CD8-positive, alpha-beta memory T cell (primary cell): ENCODE measurements around the gene LDLRAD4. TPM values are rescaled to one million over a fixed set of nuclear protein-coding genes. Genes with fewer than 3 reads are reported as not detected.
A peak's percentile ranks its signal among the peaks of the same experiment; 100 is the strongest.

ENCODE experiments used
- CTCF ChIA-PET: fragments of 350-600 bp; sonication (Branson Sonifier 250); formaldehyde crosslinking; loops from one replicate; lab custom pipeline; 2021; ENCODE audit warnings: antibody characterized with exemption; lab: Charles Lee
- POLR2A ChIA-PET: fragments of 350-600 bp; sonication (Branson Sonifier 250); formaldehyde crosslinking; loops from one replicate; lab custom pipeline; 2021; ENCODE audit warnings: antibody characterized with exemption; lab: Charles Lee
- DNase-seq, 5 donors: peaks; one replicate each; pipeline versions ENCODE4 v3.0.0 to v3.0.0-alpha.2; 2020 to 2022; ENCODE audit warnings: mixed read lengths in 1 of 5
- H3K27ac ChIP-seq: one replicate; pipeline ENCODE4 v1.7.0; 2013; ENCODE audit warnings: low read depth, mild to moderate bottlenecking, low read length, moderate library complexity
- H3K27me3 ChIP-seq: 2 replicates; pipeline ENCODE4 v1.7.0; 2013; ENCODE audit warnings: low read length, mild to moderate bottlenecking; ENCODE audit not compliant: insufficient read depth, poor library complexity, severe bottlenecking
- H3K36me3 ChIP-seq: 2 replicates; pipeline ENCODE4 v1.7.0; 2013; ENCODE audit warnings: mild to moderate bottlenecking, low read length, moderate library complexity; ENCODE audit not compliant: insufficient read depth
- H3K4me1 ChIP-seq: 2 replicates; pipeline ENCODE4 v1.7.0; 2013; ENCODE audit warnings: mild to moderate bottlenecking, low read length, moderate library complexity; ENCODE audit not compliant: insufficient read depth
- H3K4me3 ChIP-seq: 2 replicates; pipeline ENCODE4 v1.7.0; 2013; ENCODE audit warnings: mild to moderate bottlenecking, low read length
- H3K9me3 ChIP-seq: 2 replicates; pipeline ENCODE4 v1.7.0; 2013; ENCODE audit warnings: mild to moderate bottlenecking, low read length
- H3K27ac Mint-ChIP-seq, 8 donors: one replicate each; pipeline ENCODE4 v1.8.0; 2020 to 2021; ENCODE audit warnings: mixed read lengths in 8 of 8, mild to moderate bottlenecking in 6 of 8, inconsistent platforms in 3 of 8, moderate library complexity in 3 of 8
- H3K27me3 Mint-ChIP-seq, 2 donors: one replicate each; pipeline ENCODE4 v1.8.0; 2020 to 2021; ENCODE audit warnings: mixed read lengths in 2 of 2, mild to moderate bottlenecking in 1 of 2, moderate library complexity in 1 of 2
- H3K36me3 Mint-ChIP-seq, 3 donors: one replicate each; pipeline ENCODE4 v1.8.0; 2020 to 2021; ENCODE audit warnings: mixed read lengths in 3 of 3, inconsistent platforms in 1 of 3, mild to moderate bottlenecking in 1 of 3
- H3K4me1 Mint-ChIP-seq, 3 donors: one replicate each; pipeline ENCODE4 v1.8.0; 2020 to 2021; ENCODE audit warnings: mixed read lengths in 3 of 3, inconsistent platforms in 1 of 3, mild to moderate bottlenecking in 1 of 3
- H3K4me3 Mint-ChIP-seq, 7 donors: one replicate each; pipeline ENCODE4 v1.8.0; 2020 to 2021; ENCODE audit warnings: mixed read lengths in 7 of 7, mild to moderate bottlenecking in 6 of 7, moderate library complexity in 4 of 7, inconsistent platforms in 2 of 7
- H3K9me3 Mint-ChIP-seq, 5 donors: one replicate each; pipeline ENCODE4 v1.8.0; 2020 to 2022; ENCODE audit warnings: mixed read lengths in 5 of 5, mild to moderate bottlenecking in 3 of 5, moderate library complexity in 2 of 5, inconsistent platforms in 1 of 5
- polyA plus RNA-seq: library from polyadenylated mRNA; unstranded; fragments of 300-500 nt; fragmentation: Illumina TruSeq; gene quantifications from one replicate; pipeline ENCODE4 v1.2.3, GENCODE V29; 2021
- total RNA-seq, 2 experiments: library from RNA; stranded (reverse); gene quantifications; one replicate each; pipeline ENCODE4 v1.2.3, GENCODE V29; 2021

LDLRAD4 gene
- total and polyA plus RNA-seq, 3 experiments from 2014 or later: 8.1 to 30.4 (median 27.3) TPM

DNA sequence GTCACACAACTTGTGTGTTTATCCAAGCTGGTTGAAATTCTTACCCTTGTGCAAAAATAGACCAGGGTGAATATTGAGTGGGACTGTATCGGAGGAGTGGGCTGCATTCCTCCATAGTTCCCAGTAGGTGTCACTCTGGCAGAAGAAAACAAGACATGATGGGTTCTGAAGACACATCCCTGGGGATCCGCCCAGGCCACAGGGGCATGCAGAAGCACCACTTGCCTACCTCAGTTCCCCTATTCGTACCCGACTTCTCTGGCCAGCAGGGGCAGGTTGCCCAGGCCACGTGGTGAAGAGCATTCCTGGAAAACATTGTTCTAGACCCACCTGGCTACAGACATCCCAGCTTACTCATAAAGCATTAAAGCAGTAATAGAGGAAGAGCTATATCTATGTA is 339.6 kb downstream of the LDLRAD4 start:
- H3K27me3 Mint-ChIP-seq: no peaks in the 10 kb centered on the region
- Histone ChIP-seq H3K4me3 (no peak overlapping the region), H3K27ac (no peak overlapping the region), H3K9me3 (no peaks in the 10 kb centered on the region), H3K27me3 (no peaks in the 10 kb centered on the region), H3K4me1 (peaks cover 4% of the 10 kb centered on the region), H3K36me3 (no peaks in the 10 kb centered on the region)
- peak in 1 of 5 donors; percentile 37 for DNase-seq
- peak overlapping the region in 1 of 8 donors; percentile 91 for H3K27ac Mint-ChIP-seq
- H3K9me3 Mint-ChIP-seq: no peaks in the 10 kb centered on the region
- ChIA-PET CTCF (interaction anchor here (0.7 to 2.9 kb wide), 24 partner anchors 8 to 339 kb away, joined by 3 to 28 read pairs (median 3); no protein-coding TSS in a partner anchor), POLR2A (no interaction called here)
- no peaks in the 10 kb centered on the region for H3K36me3 Mint-ChIP-seq
- peaks cover 13 to 24% (median 17%) of the 10 kb centered on the region in 3 donors for H3K4me1 Mint-ChIP-seq
- H3K4me3 Mint-ChIP-seq: no peak overlapping the region

- POLR2A ChIA-PET: no interaction called here
Observed at GRCh38 chr18:13558790-13559189, 340.2 kb downstream of the LDLRAD4 start.

DNA sequence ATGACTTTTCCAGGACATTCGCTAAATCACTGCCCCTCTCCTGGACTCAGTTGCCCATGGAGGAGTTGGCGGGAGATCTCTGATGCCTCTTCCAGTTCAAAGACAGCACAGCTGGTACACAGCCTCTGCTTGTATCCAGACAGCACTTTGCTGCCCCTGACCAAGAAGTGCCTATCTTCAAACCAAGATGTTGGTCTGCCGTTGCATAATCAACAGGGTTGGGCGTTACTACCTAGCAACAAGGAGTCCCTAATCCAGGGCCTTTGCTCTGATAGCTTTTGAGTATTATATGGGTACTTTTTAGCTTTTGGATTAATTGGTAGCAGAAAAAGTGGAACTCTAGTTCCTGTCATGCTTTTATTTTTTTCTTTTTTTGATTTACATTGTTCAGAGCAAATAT is 341.2 kb downstream of the LDLRAD4 start:
- Histone ChIP-seq H3K4me3 (no peak overlapping the region), H3K27me3 (no peaks in the 10 kb centered on the region), H3K4me1 (peaks cover 4% of the 10 kb centered on the region), H3K9me3 (no peaks in the 10 kb centered on the region), H3K36me3 (no peaks in the 10 kb centered on the region), H3K27ac (no peak overlapping the region)
- no peaks in the 10 kb centered on the region for H3K9me3 Mint-ChIP-seq
- no peak for DNase-seq
- no peaks in the 10 kb centered on the region for H3K27me3 Mint-ChIP-seq
- H3K27ac Mint-ChIP-seq: no peak overlapping the region
- peaks cover 0 to 2% (median 0%) of the 10 kb centered on the region in 3 donors for H3K36me3 Mint-ChIP-seq
- POLR2A ChIA-PET: no interaction called here
- CTCF ChIA-PET: interaction anchor here (1.3 to 2.9 kb wide), 4 partner anchors 49 to 340 kb away, joined by 3 to 13 read pairs (median 4); no protein-coding TSS in a partner anchor
- peaks cover 14 to 30% (median 21%) of the 10 kb centered on the region in 3 donors for H3K4me1 Mint-ChIP-seq
- H3K4me3 Mint-ChIP-seq: no peak overlapping the region

More at GRCh38 chr18:13558790-13559189, 340.2 kb downstream of the LDLRAD4 start:
- CTCF ChIA-PET: interaction anchor here (0.7 to 2.9 kb wide), 15 partner anchors 10 to 339 kb away, joined by 3 to 28 read pairs (median 3); no protein-coding TSS in a partner anchor
- no peak overlapping the region for H3K4me3 Mint-ChIP-seq
- H3K27ac ChIP-seq: no peak overlapping the region
- DNase-seq: no peak
- no peaks in the 10 kb centered on the region for H3K36me3 ChIP-seq
- H3K4me1 ChIP-seq: peaks cover 4% of the 10 kb centered on the region
- H3K27me3 ChIP-seq: no peaks in the 10 kb centered on the region
- H3K36me3 Mint-ChIP-seq: no peaks in the 10 kb centered on the region
- H3K27me3 Mint-ChIP-seq: no peaks in the 10 kb centered on the region
- no peak overlapping the region for H3K4me3 ChIP-seq
- no peak overlapping the region for H3K27ac Mint-ChIP-seq
- peaks cover 13 to 27% (median 19%) of the 10 kb centered on the region in 3 donors for H3K4me1 Mint-ChIP-seq
- no peaks in the 10 kb centered on the region for H3K9me3 ChIP-seq
- H3K9me3 Mint-ChIP-seq: no peaks in the 10 kb centered on the region

DNA sequence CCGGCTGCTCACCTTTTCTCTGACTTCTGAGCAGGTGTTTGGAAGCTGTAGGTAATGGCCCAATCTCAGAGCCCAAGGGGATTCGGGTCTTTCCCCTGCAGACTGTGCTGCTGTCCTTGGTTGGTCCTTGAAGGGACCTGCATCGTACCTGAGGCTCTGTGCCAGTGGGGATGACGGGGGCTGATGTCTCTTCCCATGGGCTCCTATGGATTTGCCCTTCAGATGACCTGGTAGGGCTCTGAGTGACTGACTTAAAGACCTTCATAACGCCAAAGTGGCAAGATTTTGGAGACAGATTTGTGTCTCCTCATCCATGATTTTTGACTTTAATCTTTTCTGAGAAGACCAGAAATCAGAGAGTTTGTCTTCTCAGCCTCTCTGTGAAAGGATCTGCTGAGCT is 341.7 kb downstream of the LDLRAD4 start:
- H3K36me3 Mint-ChIP-seq: peaks cover 0 to 2% (median 0%) of the 10 kb centered on the region in 3 donors
- no peak overlapping the region for H3K4me3 Mint-ChIP-seq
- ChIA-PET CTCF (interaction anchor here (1.3 to 2.9 kb wide), 3 partner anchors 48 to 253 kb away, joined by 3 to 13 read pairs (median 5); no protein-coding TSS in a partner anchor), POLR2A (no interaction called here)
- Histone ChIP-seq H3K27ac (no peak overlapping the region), H3K4me1 (peaks cover 4% of the 10 kb centered on the region), H3K36me3 (no peaks in the 10 kb centered on the region), H3K9me3 (no peaks in the 10 kb centered on the region), H3K4me3 (no peak overlapping the region), H3K27me3 (no peaks in the 10 kb centered on the region)
- no peaks in the 10 kb centered on the region for H3K27me3 Mint-ChIP-seq
- no peaks in the 10 kb centered on the region for H3K9me3 Mint-ChIP-seq
- no peak overlapping the region for H3K27ac Mint-ChIP-seq
- DNase-seq: no peak
- peaks cover 14 to 32% (median 24%) of the 10 kb centered on the region in 3 donors for H3K4me1 Mint-ChIP-seq

- Mint-ChIP-seq H3K27ac (peak overlapping the region in 4 of 8 donors; percentile 1 to 70 (median 66)), H3K27me3 (no peaks in the 10 kb centered on the region), H3K4me1 (peaks cover 25 to 51% (median 37%) of the 10 kb centered on the region in 3 donors), H3K4me3 (peak overlapping the region in 3 of 7 donors; percentile 12 to 40 (median 15)), H3K9me3 (no peaks in the 10 kb centered on the region), H3K36me3 (peaks cover 0 to 2% (median 0%) of the 10 kb centered on the region in 3 donors)
- DNase-seq: peak in 1 of 5 donors; percentile 51
- Histone ChIP-seq H3K36me3 (no peaks in the 10 kb centered on the region), H3K4me3 (no peak overlapping the region), H3K27me3 (no peaks in the 10 kb centered on the region), H3K9me3 (no peaks in the 10 kb centered on the region), H3K4me1 (peaks cover 4% of the 10 kb centered on the region), H3K27ac (no peak overlapping the region)
- ChIA-PET CTCF (no interaction called here), POLR2A (no interaction called here)
Observed at GRCh38 chr18:13562494-13563029, 344.0 kb downstream of the LDLRAD4 start.

DNA sequence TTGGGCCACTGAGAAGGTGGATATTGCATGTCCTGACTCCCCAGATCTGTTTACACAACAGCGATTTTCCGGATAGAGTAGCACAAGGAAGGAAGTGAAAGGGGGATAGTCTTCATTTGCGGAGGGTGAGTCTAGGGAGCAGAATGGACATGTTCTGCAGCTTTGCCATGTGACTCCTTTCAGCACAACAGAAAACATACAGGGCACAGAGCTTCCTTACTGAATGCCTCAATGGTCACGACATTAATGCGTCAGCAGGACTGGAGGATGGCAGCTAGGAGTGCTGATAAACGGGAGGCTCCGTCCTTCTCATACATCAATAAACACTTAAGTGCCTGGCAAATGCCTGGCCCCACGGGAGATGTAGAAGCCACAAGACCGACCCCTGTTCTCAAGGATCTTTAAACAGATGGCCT is 344.8 kb downstream of the LDLRAD4 start:
- no peaks in the 10 kb centered on the region for H3K9me3 ChIP-seq
- Mint-ChIP-seq H3K9me3 (no peaks in the 10 kb centered on the region), H3K27me3 (no peaks in the 10 kb centered on the region), H3K4me1 (peaks cover 23 to 53% (median 37%) of the 10 kb centered on the region in 3 donors), H3K27ac (no peak overlapping the region), H3K4me3 (no peak overlapping the region), H3K36me3 (peaks cover 0 to 2% (median 0%) of the 10 kb centered on the region in 3 donors)
- peaks cover 4% of the 10 kb centered on the region for H3K4me1 ChIP-seq
- H3K36me3 ChIP-seq: no peaks in the 10 kb centered on the region
- no peak for DNase-seq
- no peaks in the 10 kb centered on the region for H3K27me3 ChIP-seq
- CTCF ChIA-PET: no interaction called here
- H3K27ac ChIP-seq: no peak overlapping the region
- POLR2A ChIA-PET: no interaction called here
- H3K4me3 ChIP-seq: no peak overlapping the region

DNA sequence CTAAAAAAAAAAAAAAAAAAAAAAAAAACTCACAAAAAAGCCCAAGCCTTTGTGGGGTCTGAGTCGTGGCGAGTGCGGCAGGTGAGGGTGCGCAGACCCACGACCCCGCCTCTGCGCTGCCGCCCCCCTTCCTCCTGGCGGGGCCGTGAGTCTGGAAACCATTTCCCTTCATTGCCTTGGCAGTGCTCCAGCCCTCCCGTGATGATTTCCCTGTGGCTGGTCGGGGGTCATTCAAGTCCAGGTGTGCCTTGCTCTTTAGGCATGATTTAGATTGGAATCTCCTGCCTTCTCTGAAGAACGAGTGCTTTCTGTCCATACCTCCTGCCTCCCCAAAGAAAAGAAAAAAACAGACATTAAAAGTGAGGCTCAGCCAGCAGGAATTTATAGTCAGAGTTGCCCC is 346.0 kb downstream of the LDLRAD4 start:
- H3K4me1 ChIP-seq: peaks cover 4% of the 10 kb centered on the region
- CTCF ChIA-PET: no interaction called here

DNA sequence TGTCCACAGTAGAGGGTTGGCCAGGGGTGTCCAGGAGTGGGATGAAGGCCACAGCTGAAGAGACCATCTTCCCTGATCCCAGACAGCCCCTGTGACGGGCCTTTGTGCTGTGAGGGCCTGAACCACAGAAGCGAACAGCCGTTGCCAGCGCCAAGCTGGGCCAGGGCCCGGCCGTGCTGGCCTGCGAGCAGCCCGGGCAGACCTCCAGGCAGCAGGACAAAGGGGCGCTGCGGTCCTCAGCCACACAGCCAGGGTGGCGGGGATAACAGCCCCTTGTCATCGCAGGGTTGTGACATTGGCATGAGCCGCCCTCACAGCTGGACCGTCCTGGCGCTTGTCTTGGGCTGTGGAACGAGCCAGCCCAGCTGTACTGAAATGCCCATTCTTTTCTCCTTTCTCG is 346.7 kb downstream of the LDLRAD4 start:
- peaks cover 27 to 68% (median 42%) of the 10 kb centered on the region in 3 donors for H3K4me1 Mint-ChIP-seq
- H3K36me3 ChIP-seq: no peaks in the 10 kb centered on the region
- DNase-seq: no peak
- no peaks in the 10 kb centered on the region for H3K9me3 Mint-ChIP-seq
- CTCF ChIA-PET: interaction anchor here (0.9 kb wide), 1 partner anchor 8 kb away, joined by 3 read pairs; no protein-coding TSS in a partner anchor
- POLR2A ChIA-PET: no interaction called here
- H3K4me3 Mint-ChIP-seq: no peak overlapping the region
- H3K27ac ChIP-seq: no peak overlapping the region
- peak overlapping the region in 1 of 8 donors; percentile 14 for H3K27ac Mint-ChIP-seq
- H3K9me3 ChIP-seq: no peaks in the 10 kb centered on the region
- H3K4me1 ChIP-seq: peaks cover 4% of the 10 kb centered on the region
- peaks cover 0 to 2% (median 0%) of the 10 kb centered on the region in 3 donors for H3K36me3 Mint-ChIP-seq
- H3K27me3 ChIP-seq: no peaks in the 10 kb centered on the region
- H3K4me3 ChIP-seq: no peak overlapping the region
- peaks cover 0 to 3% of the 10 kb centered on the region in 2 donors for H3K27me3 Mint-ChIP-seq

More for the DNA sequence above, 346.0 kb downstream of the LDLRAD4 start:
- POLR2A ChIA-PET: no interaction called here
- Histone ChIP-seq H3K9me3 (no peaks in the 10 kb centered on the region), H3K4me3 (no peak overlapping the region), H3K36me3 (no peaks in the 10 kb centered on the region), H3K27me3 (no peaks in the 10 kb centered on the region), H3K27ac (no peak overlapping the region)
- peaks cover 0 to 2% (median 0%) of the 10 kb centered on the region in 3 donors for H3K36me3 Mint-ChIP-seq
- no peak for DNase-seq
- H3K4me3 Mint-ChIP-seq: no peak overlapping the region
- peaks cover 0 to 3% of the 10 kb centered on the region in 2 donors for H3K27me3 Mint-ChIP-seq
- no peak overlapping the region for H3K27ac Mint-ChIP-seq
- no peaks in the 10 kb centered on the region for H3K9me3 Mint-ChIP-seq
- H3K4me1 Mint-ChIP-seq: peaks cover 27 to 63% (median 42%) of the 10 kb centered on the region in 3 donors
